HG03280 (cell line): ENCODE measurements around the gene SAMD8.
A peak's percentile ranks its signal among the peaks of the same experiment; 100 is the strongest.
"Not testable (repeated sequence)": the region's sequence is repeated elsewhere in the genome, so short reads cannot be mapped to it uniquely, and the experiment has no call there.

Experiments used
- ATAC-seq: cut with Tn5 transposase; IDR thresholded peaks from one replicate; pipeline ENCODE4 v1.9.1; 2021; ENCODE audit warnings: mild to moderate bottlenecking, moderate library complexity; ENCODE audit not compliant: unreplicated experiment

The SAMD8 gene

GRCh38 chr10:75211007-75211691 lies 99.7 kb downstream of the SAMD8 start:
- no peak for ATAC-seq

DNA sequence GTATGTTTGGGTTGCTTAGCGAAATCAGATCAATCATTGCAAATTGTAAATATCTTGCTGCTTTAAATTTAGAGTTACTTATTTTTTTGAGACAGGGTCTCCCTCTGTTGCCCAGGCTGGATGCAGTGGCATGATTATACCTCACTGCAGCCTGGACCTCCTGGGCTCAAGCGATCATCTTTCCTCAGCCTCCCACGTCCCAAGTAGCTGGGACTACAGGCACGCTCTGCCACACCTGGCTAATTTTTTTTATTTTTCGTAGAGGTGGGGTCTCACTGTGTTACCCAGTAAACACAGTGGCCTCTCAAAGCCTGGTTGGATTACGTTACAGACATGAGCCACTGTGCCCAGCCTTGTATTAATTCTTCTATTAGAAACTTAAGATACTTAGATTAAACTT lies 100.9 kb downstream of the SAMD8 start:
- no peak for ATAC-seq

DNA sequence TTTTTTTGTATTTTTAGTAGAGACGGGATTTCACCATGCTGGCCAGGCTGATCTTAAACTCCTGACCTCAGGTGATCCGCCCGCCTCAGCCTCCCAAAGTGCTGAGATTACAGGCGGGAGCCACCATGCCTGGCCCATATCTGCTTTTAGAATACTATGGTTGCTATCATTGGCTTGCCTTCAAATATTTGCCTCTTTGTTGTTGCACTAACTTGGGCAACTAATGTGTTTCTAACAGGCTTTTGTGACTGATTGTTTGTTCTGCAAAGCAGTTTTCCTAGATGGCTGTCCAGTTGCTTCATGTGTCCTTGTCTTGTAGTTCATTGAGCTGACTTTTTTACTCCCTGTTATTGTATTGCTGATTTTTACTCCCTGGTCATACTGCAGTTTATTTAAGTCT lies 108.8 kb downstream of the SAMD8 start:
- ATAC-seq = no peak

- ATAC-seq = not testable (repeated sequence)
Observed at GRCh38 chr10:75221492-75221891, 110.0 kb downstream of the SAMD8 start.

DNA sequence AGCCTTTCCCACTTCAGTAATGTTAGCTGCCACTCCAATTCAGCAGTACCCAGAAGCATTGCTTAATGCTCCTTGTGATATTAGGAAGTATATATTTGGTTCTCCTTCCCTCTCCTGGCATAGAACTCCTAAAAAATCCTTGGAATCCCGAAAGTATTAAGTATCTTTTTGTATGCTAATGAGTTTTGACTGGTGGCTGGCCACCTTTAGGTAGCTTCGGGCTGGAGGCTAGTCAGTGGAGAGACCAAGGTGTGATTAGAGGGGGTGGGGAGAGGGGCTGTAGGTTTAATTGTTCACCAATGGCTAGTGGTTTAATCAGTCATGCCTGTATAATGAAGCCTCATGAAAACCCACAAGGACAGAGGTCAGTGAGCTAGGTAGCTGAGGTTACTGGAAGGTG lies 112.1 kb downstream of the SAMD8 start:
- ATAC-seq = no peak

GRCh38 chr10:75226095-75226494 lies 114.6 kb downstream of the SAMD8 start:
- ATAC-seq = no peak

- ATAC-seq = no peak
Observed at GRCh38 chr10:75226656-75227055, 115.2 kb downstream of the SAMD8 start.

- no peak for ATAC-seq
Observed at GRCh38 chr10:75228278-75228677, 116.8 kb downstream of the SAMD8 start.

DNA sequence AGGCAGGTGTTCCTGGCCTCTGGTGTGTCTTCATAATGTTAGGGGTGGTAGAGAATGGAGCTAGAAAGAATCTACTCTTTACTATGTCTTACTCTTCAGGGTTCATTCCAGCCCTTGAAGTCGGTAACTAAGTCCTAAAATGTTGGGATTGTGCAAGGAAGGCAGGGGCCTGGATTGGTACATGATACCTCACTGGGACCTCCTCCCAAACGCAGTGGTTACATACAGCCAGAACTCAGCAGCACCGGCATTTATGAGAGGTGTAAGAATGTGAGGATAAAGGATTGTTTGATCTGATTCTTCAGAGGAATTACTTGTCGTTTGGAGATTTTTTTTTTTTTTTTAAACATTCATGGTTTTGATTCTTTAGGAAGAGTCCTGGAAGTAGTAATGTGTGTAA lies 117.4 kb downstream of the SAMD8 start:
- ATAC-seq = no peak

- ATAC-seq = no peak
Observed at GRCh38 chr10:75229971-75230370, 118.5 kb downstream of the SAMD8 start.

DNA sequence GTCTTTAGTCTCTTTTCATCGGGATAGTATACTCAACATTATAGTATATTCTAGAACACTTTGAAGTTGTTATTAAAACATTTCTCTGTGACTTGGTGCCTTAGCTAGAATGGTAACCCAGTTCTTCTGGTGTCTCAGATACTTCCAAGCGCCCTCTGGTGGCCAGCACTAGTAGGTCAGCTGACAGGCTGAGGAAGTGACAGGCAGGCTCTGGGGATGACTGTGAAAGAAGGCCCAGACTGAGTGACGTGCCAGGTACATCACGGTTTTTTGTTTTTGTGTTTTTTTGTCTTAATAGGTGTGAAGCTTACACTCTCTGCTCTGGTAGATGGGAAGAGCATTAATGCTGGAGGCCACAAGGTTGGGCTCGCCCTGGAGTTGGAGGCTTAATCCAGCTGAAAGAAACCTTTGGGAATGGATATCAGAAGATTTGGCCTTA lies 119.2 kb downstream of the SAMD8 start:
- ATAC-seq = peak; percentile 41
